Activated CD4-positive, alpha-beta memory T cell treated with anti-CD3 and anti-CD28 coated beads for 36 hours (primary cell): ENCODE results near the gene TIMM23. TPM values are rescaled to one million over a fixed set of nuclear protein-coding genes. Genes with fewer than 3 reads are reported as not detected.
A peak's percentile ranks its signal among the peaks of the same experiment; 100 is the strongest.

ENCODE experiments used
- CTCF ChIA-PET: fragments of 350-600 bp; sonication (Branson Sonifier 250); formaldehyde crosslinking; loops from one replicate; lab custom pipeline; 2021; ENCODE audit warnings: antibody characterized with exemption, inconsistent platforms; lab: Charles Lee
- POLR2A ChIA-PET: fragments of 350-600 bp; sonication (Branson Sonifier 250); formaldehyde crosslinking; loops from one replicate; lab custom pipeline; 2021; ENCODE audit warnings: antibody characterized with exemption; lab: Charles Lee
- DNase-seq: peaks from one replicate; pipeline ENCODE4 v3.0.0-alpha.2; 2020
- H3K27ac Mint-ChIP-seq: one replicate; pipeline ENCODE4 v1.8.0; 2021; ENCODE audit warnings: mixed read lengths
- H3K27me3 Mint-ChIP-seq: one replicate; pipeline ENCODE4 v1.8.0; 2021; ENCODE audit warnings: mixed read lengths
- H3K36me3 Mint-ChIP-seq: one replicate; pipeline ENCODE4 v1.8.0; 2021; ENCODE audit warnings: mixed read lengths
- H3K4me1 Mint-ChIP-seq: one replicate; pipeline ENCODE4 v1.8.0; 2021; ENCODE audit warnings: low read depth, mixed read lengths
- H3K4me3 Mint-ChIP-seq: one replicate; pipeline ENCODE4 v1.8.0; 2021; ENCODE audit warnings: mild to moderate bottlenecking, mixed read lengths
- H3K9me3 Mint-ChIP-seq: one replicate; pipeline ENCODE4 v1.8.0; 2021; ENCODE audit warnings: mixed read lengths
- intact Hi-C: fragments of 100-400 bp; cut with micrococcal nuclease; formaldehyde crosslinking; loops from one replicate; pipeline ENCODE4 v1.15.1; 2023
- total RNA-seq, 2 experiments: library from RNA; stranded (reverse); gene quantifications; one replicate each; pipeline ENCODE4 v1.2.3, GENCODE V29; 2021

The TIMM23 gene
- total RNA-seq, 2 experiments from 2014 or later, result 70.2 to 73.4 TPM

DNA sequence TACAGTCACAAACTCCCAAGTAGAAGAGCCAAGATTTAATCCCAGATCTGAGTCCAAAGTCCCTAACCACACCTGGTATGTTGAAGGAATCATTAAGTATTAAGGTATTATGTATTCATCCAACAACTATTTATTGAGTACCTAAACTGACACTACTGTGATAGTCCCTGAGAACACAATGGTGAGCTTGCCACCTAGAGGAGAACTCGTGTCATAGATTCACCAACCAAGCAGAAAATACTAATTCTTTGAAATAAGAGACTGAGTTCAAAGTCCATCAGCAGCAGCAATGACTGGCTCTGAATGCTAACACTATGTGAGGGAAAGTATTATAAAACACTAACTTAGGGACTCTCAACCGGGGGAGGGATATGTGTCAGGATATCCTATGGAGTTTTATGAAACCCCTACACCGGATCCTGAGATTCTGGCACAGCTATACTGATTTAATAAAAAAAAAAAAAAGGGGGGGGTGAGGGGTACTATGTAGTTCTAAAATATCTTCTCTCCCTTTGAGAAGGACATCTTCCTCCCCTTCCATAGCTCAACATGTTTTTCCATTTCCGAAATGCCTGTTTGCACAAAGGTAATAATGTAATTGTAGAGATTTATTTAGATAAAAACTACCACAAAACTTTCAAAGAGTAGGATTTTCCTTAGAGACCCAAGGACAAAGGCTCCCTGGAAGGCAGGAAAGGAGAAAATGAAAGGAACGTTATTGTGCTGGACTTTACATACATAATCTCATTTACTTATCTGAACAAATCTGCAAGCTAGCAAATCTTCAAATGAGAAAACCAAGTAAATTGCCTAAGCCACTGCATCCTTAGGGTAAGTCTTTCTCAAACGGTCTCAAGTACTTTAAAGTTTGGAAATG, 56.5 kb downstream of the TIMM23 start:
- H3K4me3 Mint-ChIP-seq, result peak overlapping the region; percentile 84
- no peaks in the 10 kb centered on the region for H3K9me3 Mint-ChIP-seq
- peak; percentile 38 for DNase-seq
- H3K27me3 Mint-ChIP-seq, result no peaks in the 10 kb centered on the region
- intact Hi-C loops, result loop anchor here (2.0 to 10.0 kb wide), 5 partner anchors 30 to 1024 kb away; partner anchors contain the start of genes TIMM23 and ZNF22
- H3K27ac Mint-ChIP-seq, result peak overlapping the region; percentile 86
- CTCF ChIA-PET, result interaction anchor here (0.6 to 3.1 kb wide), 8 partner anchors 10 to 362 kb away, joined by 3 to 35 read pairs (median 5); no protein-coding TSS in a partner anchor
- peaks cover 60% of the 10 kb centered on the region for H3K4me1 Mint-ChIP-seq
- POLR2A ChIA-PET, result no interaction called here
- H3K36me3 Mint-ChIP-seq, result peaks cover 2% of the 10 kb centered on the region

GRCh38 chr10:46029461-46030030, 57.3 kb downstream of the TIMM23 start:
- ChIA-PET CTCF (interaction anchor here (1.2 to 3.1 kb wide), 6 partner anchors 11 to 198 kb away, joined by 4 to 35 read pairs (median 7); no protein-coding TSS in a partner anchor), POLR2A (no interaction called here)
- intact Hi-C loops, result loop anchor here (2.0 to 10.0 kb wide), 8 partner anchors 31 to 1025 kb away; partner anchors contain the start of genes TIMM23, ZFAND4 and ZNF22
- H3K36me3 Mint-ChIP-seq, result peaks cover 2% of the 10 kb centered on the region
- DNase-seq, result no peak
- H3K27me3 Mint-ChIP-seq, result no peaks in the 10 kb centered on the region
- H3K4me1 Mint-ChIP-seq, result peaks cover 53% of the 10 kb centered on the region
- no peaks in the 10 kb centered on the region for H3K9me3 Mint-ChIP-seq
- peak overlapping the region; percentile 86 for H3K27ac Mint-ChIP-seq
- H3K4me3 Mint-ChIP-seq, result peak overlapping the region; percentile 84

DNA sequence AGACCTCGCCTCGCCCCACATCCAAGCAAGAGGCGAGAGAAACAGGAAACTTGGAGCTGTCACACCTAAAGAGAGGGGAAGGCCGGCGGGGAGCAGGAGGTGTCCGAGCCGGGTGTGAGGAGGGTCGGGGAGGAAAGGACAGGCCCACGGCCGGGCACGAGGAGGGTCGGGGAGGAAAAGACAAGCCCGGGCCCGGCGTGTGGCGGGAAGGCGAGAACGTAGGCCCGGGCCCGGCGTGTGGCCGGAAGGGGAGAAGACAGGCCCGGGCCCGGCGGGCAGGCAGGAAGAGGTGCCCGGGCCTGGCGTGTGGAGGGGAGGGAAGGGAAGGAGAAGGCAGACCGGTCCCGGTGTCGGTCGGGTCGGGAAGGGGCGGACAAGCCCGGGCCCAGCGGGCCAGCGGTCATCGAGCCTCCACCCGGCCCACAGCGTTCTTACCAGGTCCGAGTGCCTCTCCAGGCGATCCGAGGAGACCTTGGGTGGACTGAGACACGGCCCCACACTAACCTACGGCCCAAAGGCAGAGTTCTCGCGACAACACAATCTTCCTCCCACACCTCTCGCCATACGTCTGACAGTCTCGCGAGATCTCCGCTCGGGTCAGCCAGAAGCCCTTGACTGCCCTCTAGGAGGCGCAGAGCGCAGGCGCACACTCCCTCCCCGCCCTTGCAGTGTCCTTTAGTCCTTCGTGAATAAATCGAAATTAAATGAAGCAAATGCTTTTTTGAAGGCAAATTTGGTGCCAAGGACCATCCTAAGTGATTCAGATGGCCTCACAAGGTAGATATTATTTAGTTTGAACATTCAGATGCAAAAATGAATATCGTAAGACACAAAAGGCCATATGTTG, 58.0 kb downstream of the TIMM23 start, which contains the start of gene NCOA4:
Gene NCOA4 (minus strand): TSS at position 533 of the 847 bp plus-strand sequence. CDS start 13,943 bp downstream, outside the sequence.
- intact Hi-C loops, result loop anchor here (5.0 kb wide), 3 partner anchors 62 to 358 kb away; partner anchors contain the start of gene ZFAND4
- Mint-ChIP-seq H3K9me3 (no peaks in the 10 kb centered on the region), H3K27me3 (no peaks in the 10 kb centered on the region), H3K27ac (peak within 1 kb of the TSS; percentile 86), H3K4me1 (peaks cover 48% of the 10 kb centered on the region), H3K4me3 (peak within 1 kb of the TSS; percentile 84), H3K36me3 (peaks cover 2% of the 10 kb centered on the region)
- DNase-seq, result peak; percentile 98
- POLR2A ChIA-PET, result no interaction called here
- CTCF ChIA-PET, result interaction anchor here (1.6 to 3.1 kb wide), 3 partner anchors 11 to 197 kb away, joined by 4 to 35 read pairs (median 16); no protein-coding TSS in a partner anchor

DNA sequence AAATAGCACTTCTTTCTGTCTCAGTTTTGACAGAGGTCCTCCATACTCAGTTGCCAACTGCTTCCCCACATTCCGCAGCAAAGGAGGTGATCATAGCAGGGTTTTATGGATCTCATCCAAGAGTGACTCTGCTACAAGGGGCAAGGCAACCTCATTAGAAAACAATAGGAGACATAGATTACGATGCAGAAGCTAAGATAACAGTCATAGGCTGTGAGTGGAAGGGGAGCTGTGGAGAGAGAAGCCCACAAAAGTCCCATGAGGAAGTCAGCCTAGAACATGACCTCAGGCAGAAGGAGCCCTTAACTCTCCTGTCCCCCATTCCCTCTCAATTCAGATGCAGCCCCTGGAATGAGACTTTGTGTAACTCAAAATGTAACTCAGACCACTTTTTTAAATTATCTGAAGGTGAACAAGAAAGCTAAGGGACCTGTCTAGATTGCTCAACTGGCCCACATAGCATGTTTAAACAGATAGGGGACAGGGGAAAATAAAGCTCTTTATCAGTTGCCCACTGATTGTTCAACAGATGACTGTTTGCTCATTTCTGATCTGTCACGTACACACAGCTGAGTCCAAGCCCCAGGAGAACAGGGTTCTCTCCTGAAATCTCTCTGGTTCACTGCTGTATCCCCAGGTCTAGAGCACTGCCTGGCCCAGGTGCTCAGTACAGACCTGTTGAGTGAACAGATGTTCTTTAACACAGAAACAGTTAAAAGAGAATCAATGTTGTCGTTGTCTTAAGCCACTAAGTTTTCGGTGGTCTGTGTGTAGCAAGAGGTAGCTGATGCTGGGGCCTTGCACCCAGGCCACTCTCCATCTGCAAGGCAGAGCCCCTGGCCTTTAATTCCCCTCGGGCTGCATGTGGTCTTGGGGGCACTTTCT, 59.6 kb downstream of the TIMM23 start:
- intact Hi-C loops, result loop anchor here (5.0 kb wide), 3 partner anchors 60 to 360 kb away; partner anchors contain the start of gene ZFAND4
- ChIA-PET CTCF (interaction anchor here (1.4 kb wide), 2 partner anchors 8 to 11 kb away, joined by 4 to 6 read pairs; no protein-coding TSS in a partner anchor), POLR2A (no interaction called here)
- no peak overlapping the region for H3K27ac Mint-ChIP-seq
- no peaks in the 10 kb centered on the region for H3K9me3 Mint-ChIP-seq
- peaks cover 34% of the 10 kb centered on the region for H3K4me1 Mint-ChIP-seq
- H3K27me3 Mint-ChIP-seq, result no peaks in the 10 kb centered on the region
- H3K4me3 Mint-ChIP-seq, result no peak overlapping the region
- no peaks in the 10 kb centered on the region for H3K36me3 Mint-ChIP-seq
- DNase-seq, result no peak

GRCh38 chr10:46033602-46034011, 61.3 kb downstream of the TIMM23 start:
- Mint-ChIP-seq H3K36me3 (no peaks in the 10 kb centered on the region), H3K9me3 (no peaks in the 10 kb centered on the region), H3K4me3 (no peak overlapping the region), H3K27me3 (no peaks in the 10 kb centered on the region), H3K27ac (no peak overlapping the region), H3K4me1 (peaks cover 18% of the 10 kb centered on the region)
- intact Hi-C loops, result loop anchor here (5.0 kb wide), 3 partner anchors 59 to 361 kb away; partner anchors contain the start of gene ZFAND4
- ChIA-PET POLR2A (no interaction called here), CTCF (no interaction called here)
- DNase-seq, result no peak

- Mint-ChIP-seq H3K9me3 (no peaks in the 10 kb centered on the region), H3K4me1 (peaks cover 2% of the 10 kb centered on the region), H3K27ac (no peak overlapping the region), H3K36me3 (no peaks in the 10 kb centered on the region), H3K4me3 (no peak overlapping the region), H3K27me3 (no peaks in the 10 kb centered on the region)
- no peak for DNase-seq
- ChIA-PET POLR2A (no interaction called here), CTCF (no interaction called here)
- intact Hi-C loops, result no loop called here
These were observed 63.9 kb downstream of the TIMM23 start for GRCh38 chr10:46035923-46036849.

GRCh38 chr10:46037107-46037825, 65.0 kb downstream of the TIMM23 start:
- H3K4me1 Mint-ChIP-seq, result no peaks in the 10 kb centered on the region
- no peak for DNase-seq
- no peaks in the 10 kb centered on the region for H3K27me3 Mint-ChIP-seq
- no peaks in the 10 kb centered on the region for H3K36me3 Mint-ChIP-seq
- ChIA-PET POLR2A (no interaction called here), CTCF (no interaction called here)
- no peak overlapping the region for H3K4me3 Mint-ChIP-seq
- no peak overlapping the region for H3K27ac Mint-ChIP-seq
- H3K9me3 Mint-ChIP-seq, result no peaks in the 10 kb centered on the region
- intact Hi-C loops, result no loop called here

- CTCF ChIA-PET, result interaction anchor here (0.9 kb wide), 1 partner anchor 12 kb away, joined by 3 read pairs; no protein-coding TSS in a partner anchor
These were observed 67.7 kb downstream of the TIMM23 start for GRCh38 chr10:46040004-46040403.

DNA sequence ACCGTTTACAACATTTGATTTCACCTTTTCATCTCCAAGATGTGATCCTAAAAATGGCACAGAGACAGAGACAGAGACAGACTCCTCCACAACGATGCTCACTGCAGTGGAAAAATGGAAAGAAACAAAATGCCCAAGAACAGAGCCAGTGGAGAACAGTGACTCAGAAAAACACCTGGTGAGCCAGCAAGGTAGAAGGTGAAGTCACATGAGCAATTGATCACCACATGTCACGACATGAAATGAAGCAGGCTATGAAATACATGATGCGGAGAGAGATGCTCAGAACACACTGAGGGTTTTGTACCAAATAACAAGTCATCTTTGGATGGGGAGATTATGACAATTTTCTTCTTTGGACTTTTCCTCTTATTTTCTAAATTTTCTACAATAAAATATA, 70.2 kb downstream of the TIMM23 start:
- Mint-ChIP-seq H3K4me1 (no peaks in the 10 kb centered on the region), H3K9me3 (no peaks in the 10 kb centered on the region), H3K4me3 (no peak overlapping the region), H3K27ac (no peak overlapping the region), H3K27me3 (no peaks in the 10 kb centered on the region), H3K36me3 (no peaks in the 10 kb centered on the region)
- POLR2A ChIA-PET, result no interaction called here
- intact Hi-C loops, result no loop called here
- CTCF ChIA-PET, result no interaction called here
- no peak for DNase-seq

More at GRCh38 chr10:46040004-46040403, 67.7 kb downstream of the TIMM23 start:
- H3K4me1 Mint-ChIP-seq, result no peaks in the 10 kb centered on the region
- POLR2A ChIA-PET, result no interaction called here
- no peak overlapping the region for H3K4me3 Mint-ChIP-seq
- H3K27me3 Mint-ChIP-seq, result no peaks in the 10 kb centered on the region
- H3K9me3 Mint-ChIP-seq, result no peaks in the 10 kb centered on the region
- intact Hi-C loops, result no loop called here
- no peak for DNase-seq
- no peaks in the 10 kb centered on the region for H3K36me3 Mint-ChIP-seq
- H3K27ac Mint-ChIP-seq, result no peak overlapping the region
